HG02798 (cell line): Measurements from ENCODE around the gene CD40LG.

ENCODE experiments used
- ATAC-seq: cut with Tn5 transposase; IDR thresholded peaks from one replicate; pipeline ENCODE4 v1.9.1; 2021; ENCODE audit warnings: mild to moderate bottlenecking; ENCODE audit not compliant: unreplicated experiment, poor library complexity

Gene CD40LG

GRCh38 chrX:136646602-136647239, 1.2 kb upstream of the CD40LG start:
- ATAC-seq = no peak

- no peak for ATAC-seq
Measured at GRCh38 chrX:136650811-136651210, 2.9 kb downstream of the CD40LG start.

DNA sequence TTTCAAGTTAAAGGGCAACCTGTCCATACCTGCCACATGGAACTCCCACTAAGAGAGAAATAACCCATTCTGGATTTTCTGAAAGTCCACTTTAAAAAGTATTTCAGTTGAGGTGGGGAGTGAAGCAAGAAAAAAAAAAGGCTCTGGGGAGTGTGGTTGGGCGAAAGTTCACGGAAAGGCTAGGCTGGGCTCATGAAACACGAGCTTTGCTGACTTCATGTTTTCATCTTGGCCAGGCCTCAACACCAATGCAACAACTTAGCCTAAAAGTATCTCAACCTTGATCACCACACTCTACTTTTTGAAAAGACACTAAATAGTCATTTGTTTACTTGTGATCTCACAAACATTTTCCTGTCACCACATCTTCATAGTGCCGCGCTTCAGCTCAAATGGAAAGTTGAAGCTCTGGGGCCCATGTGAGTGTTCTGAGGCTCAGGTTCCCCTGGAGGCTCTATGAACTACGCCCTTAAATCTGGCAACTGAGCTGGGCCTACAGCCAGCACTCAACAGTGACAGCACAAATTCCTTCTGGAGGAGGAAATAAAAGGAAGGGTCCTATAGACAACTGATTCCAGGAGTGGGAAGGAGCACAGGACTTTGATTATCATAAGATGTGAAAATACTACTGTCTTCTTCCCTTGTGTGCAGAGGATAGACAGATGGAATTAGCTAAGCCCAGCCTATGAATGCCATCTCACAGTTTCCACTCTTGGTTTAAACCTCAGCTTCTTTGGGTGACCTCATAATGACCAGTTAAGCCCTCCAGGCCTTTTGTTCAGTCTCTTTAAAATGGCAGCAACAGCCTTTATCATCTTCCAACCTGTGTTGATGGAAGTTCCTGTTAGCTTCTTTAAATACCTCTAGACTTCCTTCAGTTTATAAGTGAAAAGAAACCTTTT, 5.1 kb downstream of the CD40LG start:
- ATAC-seq = no peak

DNA sequence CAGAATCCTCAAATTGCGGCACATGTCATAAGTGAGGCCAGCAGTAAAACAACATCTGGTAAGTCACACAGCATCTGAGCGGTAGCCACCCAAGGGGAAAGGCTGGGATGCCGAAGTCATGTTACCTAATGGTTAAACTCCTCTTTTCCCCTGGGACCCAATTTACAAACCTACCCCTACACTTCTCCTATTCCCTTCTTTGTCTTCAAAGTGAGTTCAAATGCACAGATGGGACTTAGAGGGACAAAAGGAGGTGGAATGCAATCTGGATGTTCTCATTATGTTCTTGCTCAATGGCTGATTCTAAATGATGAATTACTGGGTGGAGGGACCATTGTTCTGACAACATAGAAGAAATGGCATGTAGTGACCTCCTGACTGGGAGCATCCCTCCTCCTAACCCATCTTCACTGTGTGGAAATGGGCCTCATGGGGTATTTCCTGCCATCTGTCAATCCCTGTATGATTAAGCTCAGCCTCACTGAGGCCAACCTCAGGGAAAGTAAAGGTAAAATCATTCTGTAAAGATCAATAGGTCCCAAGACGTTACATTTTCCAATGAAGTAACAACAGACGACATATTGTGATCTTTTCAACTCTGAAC, 8.5 kb downstream of the CD40LG start:
- no peak for ATAC-seq

DNA sequence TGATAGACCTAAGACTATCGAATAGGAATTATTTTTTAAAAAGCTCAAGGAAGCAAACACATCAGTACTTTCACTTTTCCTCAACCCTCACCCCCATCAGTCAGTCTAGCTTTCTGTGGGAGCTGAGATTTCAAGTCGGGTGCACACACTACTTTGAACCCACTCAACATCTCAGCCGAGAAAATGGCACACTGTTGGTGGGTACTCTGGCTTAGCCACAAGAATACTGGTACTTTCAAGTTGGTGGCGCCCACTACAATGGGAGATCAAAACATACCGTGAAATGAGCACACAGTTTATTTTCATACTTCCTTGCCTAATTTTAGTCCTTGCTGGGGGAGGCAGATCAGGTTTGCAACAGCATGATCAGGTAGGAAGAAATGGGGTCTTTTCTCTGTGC, 10.2 kb downstream of the CD40LG start:
- no peak for ATAC-seq

- no peak for ATAC-seq
Measured at GRCh38 chrX:136659174-136659573, 11.2 kb downstream of the CD40LG start.

DNA sequence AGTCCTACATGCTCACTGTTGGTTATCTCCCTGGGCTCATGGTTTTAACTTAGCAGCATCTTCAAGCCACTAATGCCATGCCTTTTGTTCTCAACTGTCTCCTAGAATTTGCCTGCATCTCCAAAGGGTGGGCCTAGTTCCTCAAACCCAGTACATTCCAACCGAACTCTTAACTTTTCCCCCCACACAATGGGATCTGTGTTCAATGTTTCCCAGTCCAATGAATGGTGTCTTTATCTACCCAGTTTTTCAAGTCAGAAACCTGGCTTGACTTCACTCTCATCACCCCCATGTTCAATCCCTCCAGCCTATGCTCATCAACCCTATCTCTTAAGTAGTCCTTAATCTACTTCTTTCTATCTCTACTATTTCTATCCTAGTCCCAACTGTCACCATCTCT, 12.9 kb downstream of the CD40LG start:
- no peak for ATAC-seq

GRCh38 chrX:136662104-136662503, 14.1 kb downstream of the CD40LG start:
- ATAC-seq = no peak

- ATAC-seq = no peak
Measured at GRCh38 chrX:136662976-136663375, 15.0 kb downstream of the CD40LG start.

GRCh38 chrX:136665258-136665900, 17.4 kb downstream of the CD40LG start:
- ATAC-seq = peak; percentile 79

DNA sequence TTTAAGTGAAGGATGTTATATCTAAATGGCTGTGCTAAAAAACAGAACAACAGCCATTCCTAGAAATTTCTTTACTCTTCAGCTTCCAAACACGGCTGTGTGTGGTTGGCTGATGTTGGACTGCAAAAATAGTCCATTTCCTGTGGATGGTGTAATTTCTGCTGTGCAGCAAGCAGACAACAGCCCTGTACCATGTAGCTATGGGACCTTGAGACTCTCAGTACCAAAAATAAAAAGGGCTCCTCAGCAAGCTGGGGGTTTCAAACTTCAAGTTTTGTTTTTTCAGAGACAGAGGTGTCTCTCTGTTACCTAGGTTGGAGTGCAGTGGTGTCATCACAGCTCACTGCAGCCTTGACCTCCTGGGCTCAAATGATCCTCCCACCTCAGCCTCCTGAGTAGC, 18.1 kb downstream of the CD40LG start:
- peak; percentile 70 for ATAC-seq

- ATAC-seq = no peak
Measured at GRCh38 chrX:136667446-136668168, 19.6 kb downstream of the CD40LG start.

DNA sequence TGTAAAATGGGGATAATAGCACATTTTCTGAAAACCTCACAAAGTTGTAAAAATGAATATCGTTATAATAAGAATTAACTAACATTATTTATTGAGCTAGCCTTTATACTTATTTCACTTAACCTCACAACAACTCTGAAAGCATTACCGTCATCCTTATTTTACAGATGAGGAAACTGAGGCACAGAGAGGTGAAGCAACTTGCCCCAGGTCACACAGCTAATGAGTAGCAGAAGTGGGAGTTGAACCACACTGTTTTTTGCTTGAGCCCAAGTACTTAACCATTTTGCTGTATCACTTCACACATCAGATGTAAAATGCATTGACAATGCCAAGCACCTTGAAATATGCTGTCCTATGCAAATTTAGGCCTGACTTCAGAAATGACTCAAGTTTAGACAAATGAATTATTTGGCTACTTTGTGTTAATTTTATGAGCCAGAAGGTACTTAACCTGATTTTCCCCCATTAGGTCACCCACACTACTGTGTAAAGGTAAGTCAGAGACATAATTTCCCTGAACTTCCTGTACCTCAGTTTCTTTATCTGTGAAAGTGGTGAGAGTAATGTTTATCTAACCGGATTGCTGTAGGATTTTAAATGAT, 23.1 kb downstream of the CD40LG start:
- ATAC-seq = no peak

DNA sequence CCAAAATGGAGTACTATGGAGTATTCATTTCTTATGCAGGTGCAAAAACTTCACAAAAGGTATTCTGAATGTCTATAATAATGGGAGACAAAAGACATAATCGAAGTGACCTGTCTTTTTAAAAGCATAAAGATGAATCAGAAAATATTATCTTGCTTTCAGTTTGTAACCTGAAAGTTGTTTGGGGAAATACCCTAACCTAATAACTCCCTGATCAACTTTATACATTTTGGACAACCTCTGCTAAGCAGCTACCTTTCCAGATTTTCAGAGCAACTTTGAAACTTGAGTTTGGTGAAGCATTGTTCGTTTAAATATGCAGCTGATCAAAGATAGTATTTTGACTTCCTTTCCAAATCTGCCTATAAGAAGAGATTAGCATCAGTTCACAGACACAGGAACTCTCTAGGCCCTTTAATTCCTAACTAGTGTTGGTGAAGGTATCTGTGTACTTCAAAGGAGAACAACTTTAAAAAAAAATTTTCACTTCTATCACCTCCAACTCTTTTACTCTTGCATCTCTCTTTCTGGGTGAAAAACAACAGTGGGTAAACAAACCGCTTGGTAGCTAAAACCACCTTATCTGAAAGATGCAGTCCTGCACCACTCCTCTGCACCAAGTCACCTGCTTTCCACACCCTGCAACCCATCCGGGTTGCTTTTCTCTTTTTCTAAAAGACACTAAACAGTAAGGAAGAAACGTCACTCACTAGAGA, 26.5 kb downstream of the CD40LG start:
- ATAC-seq = peak; percentile 38

DNA sequence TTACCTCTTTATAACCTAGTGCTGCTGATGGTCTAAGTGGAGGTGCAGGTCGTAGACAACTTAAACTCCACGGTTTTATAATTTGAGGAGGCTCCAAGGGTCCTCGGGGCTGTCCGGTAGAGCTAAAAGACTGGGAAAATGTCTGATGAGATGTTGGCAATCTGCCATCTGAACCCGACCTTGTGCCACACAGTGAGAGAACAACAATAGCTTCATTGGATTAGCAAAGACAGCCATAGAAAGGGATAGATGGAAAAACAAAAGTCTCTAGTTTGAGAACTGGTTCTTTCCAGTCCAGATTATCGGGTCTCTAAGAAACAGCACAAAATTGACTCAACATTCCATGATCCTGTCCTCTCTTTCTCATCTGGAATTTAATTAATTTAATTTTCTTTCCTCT, 31.6 kb downstream of the CD40LG start:
- no peak for ATAC-seq

DNA sequence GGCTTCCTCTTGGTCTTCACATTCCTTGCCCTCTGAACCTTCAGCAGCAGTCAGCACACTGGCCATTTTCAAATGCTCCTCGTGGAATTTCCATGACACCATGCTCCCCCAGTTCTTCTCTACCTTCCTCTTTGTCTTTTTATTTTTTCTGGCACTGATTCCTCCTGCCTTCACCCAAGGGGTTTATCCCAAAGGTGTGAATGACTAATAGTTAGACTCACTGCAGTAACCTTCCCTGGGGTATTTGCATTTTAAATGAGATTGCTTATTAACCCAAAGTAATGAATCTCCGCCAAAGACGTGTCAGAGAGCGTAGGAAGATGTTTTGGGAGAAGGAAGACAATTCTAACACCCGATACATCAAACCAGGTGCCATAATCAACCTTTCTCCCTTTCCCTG, 36.2 kb downstream of the CD40LG start:
- no peak for ATAC-seq

DNA sequence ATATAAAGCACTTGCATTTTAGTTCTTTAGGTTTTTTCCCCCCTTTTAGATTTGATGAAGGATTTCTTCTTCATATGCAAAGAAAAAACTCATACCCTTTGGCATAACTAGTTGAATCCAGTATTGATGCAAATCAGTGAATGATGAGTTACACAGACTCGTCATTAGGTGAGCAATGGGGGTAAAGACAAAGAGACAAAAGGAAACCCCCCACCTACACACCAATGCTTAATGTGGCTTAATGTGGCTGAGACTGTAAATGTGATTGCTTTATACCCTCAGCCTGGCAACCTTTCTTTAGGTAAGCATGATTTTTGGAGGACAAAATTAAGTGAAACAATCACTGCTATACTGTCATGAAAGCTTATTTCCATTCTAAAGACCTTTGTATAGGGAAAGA, 39.5 kb downstream of the CD40LG start:
- ATAC-seq = peak; percentile 39

GRCh38 chrX:136689436-136689835, 41.5 kb downstream of the CD40LG start:
- ATAC-seq = no peak
